ENCODE data around the gene CHSY1.

The CHSY1 gene

DNA sequence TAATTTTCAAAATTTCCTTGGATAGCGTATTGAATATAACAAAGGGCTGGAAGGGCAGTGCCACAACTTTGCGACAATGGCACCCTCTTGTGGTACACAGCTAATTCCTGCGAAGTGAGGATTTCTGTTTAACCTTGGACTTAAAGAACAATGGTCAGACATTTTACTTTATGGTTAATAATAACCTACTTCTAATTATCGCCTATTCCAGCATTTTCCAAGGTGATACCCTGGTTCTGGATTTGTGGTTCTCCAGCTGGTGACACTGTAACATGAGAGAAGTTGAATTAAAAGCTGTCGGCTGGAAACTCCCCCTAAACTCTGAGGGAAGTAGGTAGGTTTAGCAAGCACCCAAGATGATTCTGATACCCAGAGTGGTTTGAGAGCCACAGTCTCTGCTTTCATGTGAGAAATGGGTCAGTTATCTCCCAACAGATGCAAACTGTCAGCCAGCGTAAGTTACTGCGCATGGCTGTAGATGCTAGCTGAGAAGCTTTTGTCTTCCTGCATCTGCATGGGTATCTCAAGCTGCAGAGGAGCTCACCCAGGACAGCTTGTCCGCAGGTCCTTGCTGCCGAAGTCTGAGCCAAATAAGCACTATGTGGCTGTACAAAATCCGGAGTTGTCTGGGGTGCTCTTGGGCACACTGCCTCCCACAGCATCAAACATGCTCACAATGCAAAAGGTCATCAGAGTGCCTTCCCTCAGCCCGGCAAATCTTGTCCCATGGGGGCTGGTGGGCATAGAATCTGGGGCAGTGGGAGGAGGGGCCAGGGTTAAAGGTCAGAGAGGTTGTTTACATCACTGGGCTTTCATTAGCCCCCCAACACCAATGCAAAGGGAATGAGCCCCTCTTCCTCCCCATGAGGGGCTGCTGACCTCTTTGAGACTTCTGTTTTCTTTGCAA is 6.6 kb upstream of the CHSY1 start:
- DNase-seq (ENCODE audit: low read depth): peak; percentile 66
- TF ChIP-seq, protein P1, sequence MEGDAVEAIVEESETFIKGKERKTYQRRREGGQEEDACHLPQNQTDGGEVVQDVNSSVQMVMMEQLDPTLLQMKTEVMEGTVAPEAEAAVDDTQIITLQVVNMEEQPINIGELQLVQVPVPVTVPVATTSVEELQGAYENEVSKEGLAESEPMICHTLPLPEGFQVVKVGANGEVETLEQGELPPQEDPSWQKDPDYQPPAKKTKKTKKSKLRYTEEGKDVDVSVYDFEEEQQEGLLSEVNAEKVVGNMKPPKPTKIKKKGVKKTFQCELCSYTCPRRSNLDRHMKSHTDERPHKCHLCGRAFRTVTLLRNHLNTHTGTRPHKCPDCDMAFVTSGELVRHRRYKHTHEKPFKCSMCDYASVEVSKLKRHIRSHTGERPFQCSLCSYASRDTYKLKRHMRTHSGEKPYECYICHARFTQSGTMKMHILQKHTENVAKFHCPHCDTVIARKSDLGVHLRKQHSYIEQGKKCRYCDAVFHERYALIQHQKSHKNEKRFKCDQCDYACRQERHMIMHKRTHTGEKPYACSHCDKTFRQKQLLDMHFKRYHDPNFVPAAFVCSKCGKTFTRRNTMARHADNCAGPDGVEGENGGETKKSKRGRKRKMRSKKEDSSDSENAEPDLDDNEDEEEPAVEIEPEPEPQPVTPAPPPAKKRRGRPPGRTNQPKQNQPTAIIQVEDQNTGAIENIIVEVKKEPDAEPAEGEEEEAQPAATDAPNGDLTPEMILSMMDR (IDR thresholded peaks at IDR 0.05; ENCODE audit: low read depth, low read length, missing control alignments): peak; percentile 78
- in situ Hi-C loops (cut with HindIII; ENCODE audit: low sequenced_read_pairs): no loop called here
- no peak overlapping the region for H3K4me3 ChIP-seq (ENCODE audit: low read depth, low read length)

- no peak for DNase-seq (ENCODE audit: low read depth)
- H3K4me3 ChIP-seq (ENCODE audit: low read depth, low read length): no peak overlapping the region
- TF ChIP-seq, protein P1 (IDR thresholded peaks at IDR 0.05; ENCODE audit: low read depth, low read length, missing control alignments): peak; percentile 46
- in situ Hi-C loops (cut with HindIII; ENCODE audit: low sequenced_read_pairs): no loop called here
These were observed 4.9 kb upstream of the CHSY1 start for GRCh38 chr15:101256757-101257156.

- TF ChIP-seq, protein P1 (IDR thresholded peaks at IDR 0.05; ENCODE audit: low read depth, low read length, missing control alignments): no peak
- in situ Hi-C loops (cut with HindIII; ENCODE audit: low sequenced_read_pairs): no loop called here
- no peak for DNase-seq (ENCODE audit: low read depth)
- no peak overlapping the region for H3K4me3 ChIP-seq (ENCODE audit: low read depth, low read length)
These were observed 3.9 kb upstream of the CHSY1 start for GRCh38 chr15:101255615-101256241.

DNA sequence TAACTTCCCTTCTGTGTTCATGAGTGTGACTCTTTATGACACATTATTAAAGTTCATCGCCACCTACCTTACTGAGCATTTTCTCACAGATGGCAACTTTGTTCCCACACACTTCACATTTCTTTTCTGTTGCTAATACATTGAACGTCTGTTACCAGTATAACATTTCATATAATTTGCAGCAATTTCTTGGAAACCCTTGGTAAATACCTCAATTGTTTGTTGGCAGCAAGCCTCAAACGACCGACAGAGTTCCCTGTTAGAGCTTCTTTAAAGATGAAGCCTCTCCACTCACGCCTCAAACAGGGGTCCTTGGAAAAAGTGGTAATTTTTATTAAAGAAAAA is 3.2 kb upstream of the CHSY1 start:
- DNase-seq (ENCODE audit: low read depth): no peak
- no peak overlapping the region for H3K4me3 ChIP-seq (ENCODE audit: low read depth, low read length)
- TF ChIP-seq, protein P1 (IDR thresholded peaks at IDR 0.05; ENCODE audit: low read depth, low read length, missing control alignments): no peak
- in situ Hi-C loops (cut with HindIII; ENCODE audit: low sequenced_read_pairs): no loop called here

DNA sequence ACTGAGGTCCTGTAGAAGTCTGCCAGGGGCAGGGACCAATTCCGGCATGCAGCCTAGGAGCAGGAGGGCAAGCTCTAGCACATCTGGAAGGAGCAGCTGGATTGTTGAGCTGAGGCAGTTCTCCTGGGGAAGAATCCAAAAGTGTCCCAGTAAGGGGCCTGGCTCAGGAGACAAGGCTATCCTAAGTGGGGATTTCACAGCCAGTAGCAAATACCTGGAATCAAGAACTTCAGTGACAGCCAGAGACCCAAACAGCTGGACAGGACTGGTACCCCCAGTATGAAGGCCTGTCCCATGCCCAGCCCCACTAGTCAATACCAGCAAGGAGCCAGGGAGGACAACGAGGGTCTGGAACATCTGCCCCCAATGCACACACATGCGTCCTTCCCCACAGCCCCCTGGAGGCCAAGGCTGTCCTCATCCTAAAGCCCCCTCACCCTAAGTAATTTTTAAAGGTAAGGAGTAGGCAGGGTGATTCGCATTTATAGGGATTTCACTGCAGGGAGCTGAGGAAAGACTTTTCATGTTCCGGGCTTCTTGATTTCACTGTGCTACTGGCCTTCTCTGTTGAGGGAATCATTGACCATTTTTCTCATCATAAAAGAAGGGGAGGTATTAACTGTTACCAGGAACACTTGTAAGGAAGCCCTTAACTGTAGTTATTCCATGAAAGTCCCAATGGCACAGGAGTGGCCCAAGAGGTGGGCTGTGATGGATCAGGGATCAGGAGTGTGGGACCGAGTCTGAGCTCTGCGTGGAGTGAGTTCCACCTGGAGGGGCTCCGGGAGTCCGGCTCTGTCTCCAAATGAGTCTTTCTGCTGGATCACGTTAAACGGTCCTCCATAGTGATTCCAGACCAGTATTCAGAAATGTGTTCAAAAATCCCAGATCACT is 2.6 kb upstream of the CHSY1 start:
- in situ Hi-C loops (cut with HindIII; ENCODE audit: low sequenced_read_pairs): loop anchor here (5.0 kb wide), 1 partner anchor 62 kb away; no protein-coding TSS in a partner anchor
- TF ChIP-seq, protein P1 (IDR thresholded peaks at IDR 0.05; ENCODE audit: low read depth, low read length, missing control alignments): no peak
- DNase-seq (ENCODE audit: low read depth): no peak
- H3K4me3 ChIP-seq (ENCODE audit: low read depth, low read length): no peak overlapping the region

DNA sequence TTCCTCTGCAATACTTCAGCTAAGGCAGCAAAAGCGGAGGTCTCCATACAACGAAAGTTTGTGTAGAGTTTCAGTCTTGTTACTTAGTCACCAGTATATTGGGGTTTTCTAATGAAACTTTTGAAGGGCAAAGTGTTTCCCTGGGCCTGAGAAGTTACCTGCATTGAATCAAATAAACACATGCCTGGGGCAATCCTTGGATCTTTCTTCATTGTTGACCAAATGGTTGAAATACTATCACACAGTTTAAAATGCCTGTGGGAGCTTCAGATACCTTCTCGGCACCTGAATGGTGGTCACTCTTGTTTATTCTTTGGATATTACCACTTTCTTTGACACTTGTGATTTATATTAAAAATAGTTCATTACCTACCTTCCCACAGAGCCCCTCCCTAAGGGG is 988 bp upstream of the CHSY1 start:
- in situ Hi-C loops (cut with HindIII; ENCODE audit: low sequenced_read_pairs): loop anchor here (5.0 kb wide), 1 partner anchor 61 kb away; no protein-coding TSS in a partner anchor
- peak overlapping the region; percentile 89 for H3K4me3 ChIP-seq (ENCODE audit: low read depth, low read length)
- no peak for DNase-seq (ENCODE audit: low read depth)
- TF ChIP-seq, protein P1 (IDR thresholded peaks at IDR 0.05; ENCODE audit: low read depth, low read length, missing control alignments): no peak

Measured in astrocyte of the cerebellum (primary cell).